Mucosa of descending colon (tissue), 3 donors: ENCODE measurements around the gene LCP2. TPM values are rescaled to one million over a fixed set of nuclear protein-coding genes. Genes with fewer than 3 reads are reported as not detected.

Experiments used
- ATAC-seq: fragments of 200-7000 bp; cut with Tn5 transposase; one replicate; pipeline ENCODE4 v1.9.1; 2020; ENCODE audit warnings: mild to moderate bottlenecking, moderate library complexity
- DNase-seq, 3 donors: peaks; one replicate each; pipeline ENCODE4 v3.0.0-alpha.2; 2020
- H3K36me3 ChIP-seq: fragments of 200-600 bp; one replicate; pipeline ENCODE4 v1.8.0; 2021; ENCODE audit warnings: low read depth, mild to moderate bottlenecking
- H3K4me1 ChIP-seq: fragments of 200-600 bp; one replicate; pipeline ENCODE4 v1.8.0; 2021; ENCODE audit warnings: low read depth, mild to moderate bottlenecking
- H3K4me3 ChIP-seq: fragments of 200-600 bp; one replicate; pipeline ENCODE4 v1.8.0; 2021; ENCODE audit warnings: mild to moderate bottlenecking
- H3K9me3 ChIP-seq: fragments of 200-600 bp; one replicate; pipeline ENCODE4 v1.8.0; 2021; ENCODE audit warnings: mild to moderate bottlenecking
- CTCF ChIP-seq: fragments of 200-600 bp; IDR thresholded peaks from one replicate; pipeline ENCODE4 v1.8.0; 2022; ENCODE audit warnings: antibody characterized with exemption, mild to moderate bottlenecking
- intact Hi-C, 2 donors: fragments of 100-400 bp; cut with DNase I in 1 of 2; cut with micrococcal nuclease in 1 of 2; formaldehyde crosslinking; loops; one replicate each; pipeline versions ENCODE4 v1.11.0 to v1.11.1; 2022; cut with DNase I, micrococcal nuclease
- total RNA-seq, 3 donors: library from RNA; stranded (reverse); fragmentation: NEBNext Ultra II Directional in 2 of 3; extraction: Animal tissue kit (Norgen Biotek cat#: 25700) in 2 of 3; gene quantifications; one replicate each; pipeline versions ENCODE4 v1.2.1 to v1.2.4, GENCODE V29; 2021 to 2023
- donor health status: DM: no; HTN: no; CAD: no; lungs with moderate emphysema.
- donor health status: DM: no; HTN: no; CAD: no.
- donor health status: DM: no; HTN: yes; CAD: no.

The LCP2 gene
- total RNA-seq, 3 donors from 2014 or later = 13.5 to 24.5 (median 22.9) TPM

GRCh38 chr5:170238456-170239196 lies 59.0 kb downstream of the LCP2 start:
- Histone ChIP-seq H3K4me3 (no peak overlapping the region), H3K9me3 (no peaks in the 10 kb centered on the region), H3K36me3 (no peaks in the 10 kb centered on the region), H3K4me1 (no peaks in the 10 kb centered on the region)
- ATAC-seq (no peak), DNase-seq (no peak)
- intact Hi-C loops = no loop called here
- no peak for TF ChIP-seq CTCF

GRCh38 chr5:170235876-170236864 lies 61.4 kb downstream of the LCP2 start:
- Histone ChIP-seq H3K4me1 (no peaks in the 10 kb centered on the region), H3K4me3 (no peak overlapping the region), H3K9me3 (no peaks in the 10 kb centered on the region), H3K36me3 (no peaks in the 10 kb centered on the region)
- ATAC-seq (no peak), DNase-seq (no peak)
- no peak for TF ChIP-seq CTCF
- intact Hi-C loops = no loop called here

- no peak for DNase-seq
- intact Hi-C loops = no loop called here
- no peak for ATAC-seq
- H3K4me1 ChIP-seq = no peaks in the 10 kb centered on the region
- no peaks in the 10 kb centered on the region for H3K9me3 ChIP-seq
- no peaks in the 10 kb centered on the region for H3K36me3 ChIP-seq
- H3K4me3 ChIP-seq = no peak overlapping the region
- no peak for TF ChIP-seq CTCF
Measured at GRCh38 chr5:170233358-170233892, 64.2 kb downstream of the LCP2 start.

- ATAC-seq (no peak), DNase-seq (no peak)
- Histone ChIP-seq H3K9me3 (no peaks in the 10 kb centered on the region), H3K4me3 (no peak within 1 kb of the TSS), H3K4me1 (no peaks in the 10 kb centered on the region), H3K36me3 (no peaks in the 10 kb centered on the region)
- TF ChIP-seq CTCF = no peak
- intact Hi-C loops = no loop called here
Measured at GRCh38 chr5:170232786-170233185, 64.8 kb downstream of the LCP2 start, which contains the start of gene C5orf58. TSS of gene C5orf58 (plus strand) at chr5:170232985. CDS start at chr5:170234977, 1,992 bp downstream.

GRCh38 chr5:170228762-170229435 lies 68.7 kb downstream of the LCP2 start:
- H3K9me3 ChIP-seq = no peaks in the 10 kb centered on the region
- intact Hi-C loops = loop anchor here (5.0 to 10.0 kb wide), 2 partner anchors 193 to 196 kb away; no protein-coding TSS in a partner anchor
- ATAC-seq = no peak
- no peak overlapping the region for H3K4me3 ChIP-seq
- TF ChIP-seq CTCF = no peak
- no peaks in the 10 kb centered on the region for H3K36me3 ChIP-seq
- no peaks in the 10 kb centered on the region for H3K4me1 ChIP-seq
- DNase-seq = no peak
